HepG2 (cell line): ENCODE data around the gene PNLDC1. TPM values are rescaled to one million over a fixed set of nuclear protein-coding genes. Genes with fewer than 3 reads are reported as not detected.

ENCODE experiments used
- ATAC-seq: fragments of 200-7000 bp; cut with Tn5 transposase; 3 replicates; pipeline ENCODE4 v1.9.1; 2020; ENCODE audit warnings: mild to moderate bottlenecking, moderate library complexity
- BruUV-seq: library from RNA; stranded (reverse); fragments of 400-500 nt; replicated peaks from 2 replicates; lab custom pipeline; 2021; lab: Mats Ljungman, UMichigan
- CTCF ChIA-PET: fragments of 300-600 bp; formaldehyde crosslinking; extraction: SDS; loops from one replicate; lab custom pipeline; 2021; ENCODE audit warnings: low total read pairs, inconsistent platforms, low intra/inter-chr PET ratio; lab: Yijun Ruan, JAX
- POLR2A ChIA-PET: fragments of 350-600 bp; sonication (Branson Sonifier 250); formaldehyde crosslinking; loops from one replicate; lab custom pipeline; 2020; ENCODE audit warnings: antibody characterized with exemption, inconsistent platforms; lab: Yijun Ruan, JAX
- DNase-seq: peaks from one replicate; pipeline ENCODE4 v3.0.0-alpha.2; 2015; ENCODE audit warnings: low spot score
- FAIRE-seq: peaks from 3 replicates; lab custom pipeline; 2011; peaks lifted over from hg19 to GRCh38; lab: Jason Lieb, UNC
- H2AFZ ChIP-seq: one replicate; pipeline ENCODE4 v1.6.1; 2011; ENCODE audit warnings: low read length, inconsistent platforms
- H3K27ac ChIP-seq: fragments of 300-600 bp; 3 replicates; pipeline ENCODE4 v1.8.0; 2011; ENCODE audit warnings: mixed run types, mild to moderate bottlenecking, mixed read lengths, low read length, inconsistent platforms; ENCODE audit not compliant: insufficient read depth; ENCODE audit errors: extremely low read length
- H3K27me3 ChIP-seq, 2 experiments: fragments of 200-600 bp in 1 of 2; 2 replicates in 1 of 2; 3 replicates in 1 of 2; pipeline versions ENCODE4 v1.6.0 to v1.8.0; 2011; ENCODE audit warnings: low read length in 2 of 2, mild to moderate bottlenecking in 2 of 2, moderate library complexity in 2 of 2, inconsistent platforms in 1 of 2; ENCODE audit not compliant: insufficient read depth in 2 of 2, control insufficient read depth in 1 of 2
- H3K36me3 ChIP-seq, 2 experiments: fragments of 200-600 bp in 1 of 2; replicated peaks in 1 of 2; 2 replicates in 1 of 2; 3 replicates in 1 of 2; pipeline versions ENCODE4 v1.5.1 to v1.8.0; 2011; ENCODE audit warnings: low read length in 2 of 2, inconsistent platforms in 1 of 2; ENCODE audit not compliant: insufficient read depth in 2 of 2, control insufficient read depth in 1 of 2
- H3K4me1 ChIP-seq: 2 replicates; pipeline ENCODE4 v1.5.1; 2012; ENCODE audit warnings: low read length, inconsistent platforms; ENCODE audit not compliant: insufficient read depth
- H3K4me2 ChIP-seq: 2 replicates; pipeline ENCODE4 v1.6.0; 2011; ENCODE audit warnings: low read depth, low read length, inconsistent platforms
- H3K4me3 ChIP-seq, 3 experiments: fragments of 200-600 bp in 1 of 3; sonication (generic), shearing (Covaris generic) in 1 of 3; replicated peaks in 1 of 3; 2 replicates each; pipeline ENCODE4 v1.5.1; 2011 to 2016; ENCODE audit warnings: low read length in 3 of 3, inconsistent platforms in 2 of 3, low read depth in 2 of 3, mild to moderate bottlenecking in 2 of 3, control low read depth in 1 of 3, mixed read lengths in 1 of 3; ENCODE audit not compliant: insufficient read depth in 1 of 3
- H3K79me2 ChIP-seq: one replicate; pipeline ENCODE4 v1.6.1; 2011; ENCODE audit warnings: low read length, inconsistent platforms; ENCODE audit not compliant: insufficient read depth
- H3K9ac ChIP-seq: 2 replicates; pipeline ENCODE4 v1.6.0; 2011; ENCODE audit warnings: mild to moderate bottlenecking, low read depth, low read length, inconsistent platforms; ENCODE audit not compliant: insufficient read depth
- H3K9me3 ChIP-seq: 2 replicates; pipeline ENCODE4 v1.5.1; 2012; ENCODE audit warnings: mild to moderate bottlenecking, low read length
- H4K20me1 ChIP-seq: 2 replicates; pipeline ENCODE4 v1.6.0; 2011; ENCODE audit warnings: inconsistent platforms, mild to moderate bottlenecking, low read length, moderate library complexity; ENCODE audit not compliant: insufficient read depth
- HHEX ChIP-seq: IDR thresholded peaks from 2 replicates; pipeline ENCODE4 v1.6.1; 2016; ENCODE audit warnings: control low read depth
- ZNF703 ChIP-seq: sonication (generic); formaldehyde crosslinking; IDR thresholded peaks from 2 replicates; pipeline ENCODE4 v1.5.1; 2020; ENCODE audit warnings: missing genetic modification reagents, mild to moderate bottlenecking, moderate library complexity, borderline replicate concordance
- ZSCAN9 ChIP-seq: IDR thresholded peaks from 2 replicates; pipeline ENCODE4 v1.6.1; 2016; ENCODE audit warnings: borderline replicate concordance
- WGBS: methylation state at CpG from one replicate; pipeline ENCODE4 v1.1.6; 2017; ENCODE audit warnings: low lambda C conversion rate; 5-methylcytosine and 5-hydroxymethylcytosine counted together
- in situ Hi-C: cut with HindIII; loops from 2 replicates; pipeline ENCODE4 v1.10.0; 2017; ENCODE audit warnings: low pct_unique_long_range_greater_than_20kb; ENCODE audit not compliant: extremely low pct_ligation_motif_present
- intact Hi-C: fragments of 100-400 bp; cut with micrococcal nuclease; formaldehyde crosslinking; loops from one replicate; pipeline ENCODE4 v1.10.0; 2022; ENCODE audit not compliant: unreplicated experiment
- polyA plus RNA-seq, 8 experiments: library from polyadenylated mRNA; depleted of rRNA in 3 of 8; stranded (reverse) in 7 of 8; unstranded in 1 of 8; fragments of >200 nt; fragmentation: Illumina TruSeq in 4 of 8; extraction: Trizol in 4 of 8; gene quantifications; 2 replicates each; pipeline versions ENCODE4 v1.2.1 to v1.2.3, GENCODE V29; 2011 to 2016; ENCODE audit warnings: low read depth in 4 of 8, missing spikeins in 1 of 8, mixed read lengths in 1 of 8; ENCODE audit not compliant: insufficient read depth in 1 of 8
- total RNA-seq, 5 experiments: library from RNA; depleted of rRNA; stranded (reverse); fragments of >200 nt; fragmentation: Illumina TruSeq; extraction: Trizol; gene quantifications; 2 replicates each; pipeline ENCODE4 v1.2.3, GENCODE V29; 2016; ENCODE audit warnings: low read depth in 1 of 5
- TF ChIP-seq, protein P1 (sequence below): sonication (generic); formaldehyde crosslinking; IDR thresholded peaks from 2 replicates; pipeline ENCODE4 v1.5.1; 2020; ENCODE audit warnings: mild to moderate bottlenecking, moderate library complexity, missing genetic modification reagents
- TF ChIP-seq, protein P2 (sequence below): sonication (generic); formaldehyde crosslinking; IDR thresholded peaks from 2 replicates; pipeline ENCODE4 v1.5.0; 2020; ENCODE audit warnings: mild to moderate bottlenecking, missing genetic modification reagents, moderate library complexity

PNLDC1 gene
- total and polyA plus RNA-seq, 2 of the 13 experiments (the other 11 are each of a cell fraction or from before 2014, with no cell fraction given): not detected

DNA sequence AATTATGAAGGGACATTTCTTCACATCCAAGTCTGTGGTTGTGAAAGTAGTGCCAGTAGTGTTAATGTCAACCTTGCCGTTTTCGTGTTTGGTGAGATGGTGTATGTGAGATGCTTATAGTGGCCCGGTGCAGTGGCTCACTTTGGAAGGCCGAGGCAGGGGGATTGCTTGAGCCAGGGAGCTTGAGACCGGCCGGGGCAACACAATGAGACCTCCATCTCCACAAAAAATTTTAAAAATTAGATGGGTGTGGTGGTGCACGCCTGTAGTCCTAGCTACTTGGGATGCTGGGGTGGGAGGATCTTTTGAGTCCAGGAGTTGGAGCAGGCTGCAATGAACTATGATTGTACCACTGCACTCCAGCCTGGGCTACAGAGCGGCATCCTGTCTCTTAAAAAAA is 37.4 kb downstream of the PNLDC1 start:
- H2AFZ ChIP-seq: no peak overlapping the region
- no peaks in the 10 kb centered on the region for H3K79me2 ChIP-seq
- no peak overlapping the region for H3K9ac ChIP-seq
- H3K9me3 ChIP-seq: no peaks in the 10 kb centered on the region
- no peak overlapping the region for H3K4me3 ChIP-seq
- POLR2A ChIA-PET: no interaction called here
- no peaks in the 10 kb centered on the region for H3K4me1 ChIP-seq
- TF ChIP-seq ZSCAN9 (CRISPR knock-in tag) (no peak), ZNF703 (no peak), HHEX (CRISPR knock-in tag) (no peak)
- TF ChIP-seq, protein P1, sequence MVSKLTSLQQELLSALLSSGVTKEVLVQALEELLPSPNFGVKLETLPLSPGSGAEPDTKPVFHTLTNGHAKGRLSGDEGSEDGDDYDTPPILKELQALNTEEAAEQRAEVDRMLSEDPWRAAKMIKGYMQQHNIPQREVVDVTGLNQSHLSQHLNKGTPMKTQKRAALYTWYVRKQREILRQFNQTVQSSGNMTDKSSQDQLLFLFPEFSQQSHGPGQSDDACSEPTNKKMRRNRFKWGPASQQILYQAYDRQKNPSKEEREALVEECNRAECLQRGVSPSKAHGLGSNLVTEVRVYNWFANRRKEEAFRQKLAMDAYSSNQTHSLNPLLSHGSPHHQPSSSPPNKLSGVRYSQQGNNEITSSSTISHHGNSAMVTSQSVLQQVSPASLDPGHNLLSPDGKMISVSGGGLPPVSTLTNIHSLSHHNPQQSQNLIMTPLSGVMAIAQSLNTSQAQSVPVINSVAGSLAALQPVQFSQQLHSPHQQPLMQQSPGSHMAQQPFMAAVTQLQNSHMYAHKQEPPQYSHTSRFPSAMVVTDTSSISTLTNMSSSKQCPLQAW: no peak
- TF ChIP-seq, protein P2, sequence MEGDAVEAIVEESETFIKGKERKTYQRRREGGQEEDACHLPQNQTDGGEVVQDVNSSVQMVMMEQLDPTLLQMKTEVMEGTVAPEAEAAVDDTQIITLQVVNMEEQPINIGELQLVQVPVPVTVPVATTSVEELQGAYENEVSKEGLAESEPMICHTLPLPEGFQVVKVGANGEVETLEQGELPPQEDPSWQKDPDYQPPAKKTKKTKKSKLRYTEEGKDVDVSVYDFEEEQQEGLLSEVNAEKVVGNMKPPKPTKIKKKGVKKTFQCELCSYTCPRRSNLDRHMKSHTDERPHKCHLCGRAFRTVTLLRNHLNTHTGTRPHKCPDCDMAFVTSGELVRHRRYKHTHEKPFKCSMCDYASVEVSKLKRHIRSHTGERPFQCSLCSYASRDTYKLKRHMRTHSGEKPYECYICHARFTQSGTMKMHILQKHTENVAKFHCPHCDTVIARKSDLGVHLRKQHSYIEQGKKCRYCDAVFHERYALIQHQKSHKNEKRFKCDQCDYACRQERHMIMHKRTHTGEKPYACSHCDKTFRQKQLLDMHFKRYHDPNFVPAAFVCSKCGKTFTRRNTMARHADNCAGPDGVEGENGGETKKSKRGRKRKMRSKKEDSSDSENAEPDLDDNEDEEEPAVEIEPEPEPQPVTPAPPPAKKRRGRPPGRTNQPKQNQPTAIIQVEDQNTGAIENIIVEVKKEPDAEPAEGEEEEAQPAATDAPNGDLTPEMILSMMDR (CRISPR knock-in tag): no peak
- no peaks in the 10 kb centered on the region for H3K36me3 ChIP-seq
- ATAC-seq (no peak), DNase-seq (no peak), FAIRE-seq (no peak)
- in situ Hi-C loops (no loop called here), intact Hi-C loops (no loop called here)
- CTCF ChIA-PET: no interaction called here
- H4K20me1 ChIP-seq: no peaks in the 10 kb centered on the region
- WGBS: 41% methylated on average over 8 of the region's 8 CpGs
- no TSS peak for BruUV-seq
- peaks cover 2 to 38% of the 10 kb centered on the region in 2 experiments; a peak in 4 of 5 replicates for H3K27me3 ChIP-seq
- H3K27ac ChIP-seq: no peak overlapping the region
- no peak overlapping the region for H3K4me2 ChIP-seq
